ENCODE data around the gene AFAP1.
A peak's percentile ranks its signal among the peaks of the same experiment; 100 is the strongest.

The AFAP1 gene

DNA sequence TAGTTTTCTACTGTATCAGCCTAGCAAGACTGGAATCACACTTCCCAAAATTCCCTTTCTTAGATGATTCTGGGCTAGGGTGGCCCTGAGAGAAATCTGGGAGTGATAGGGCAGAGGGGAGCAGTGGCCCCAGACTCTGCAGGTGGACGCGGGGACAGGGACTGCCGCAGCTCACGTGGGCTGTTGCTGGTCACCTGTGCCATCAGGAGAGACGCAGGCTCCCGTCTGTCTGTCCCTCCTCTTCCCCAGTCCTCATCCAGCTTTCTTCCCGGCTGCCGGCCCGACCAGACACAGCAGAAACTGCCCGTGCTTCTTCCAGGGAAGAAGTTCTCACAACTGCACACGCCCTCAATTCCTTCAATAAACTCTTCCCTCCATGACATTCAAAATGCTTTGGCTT is 86.4 kb downstream of the AFAP1 start:
- Histone ChIP-seq H3K9me3 (ENCODE audit: control extremely low read depth in 1 of 5, control insufficient read depth in 4 of 5, insufficient read depth in 2 of 5, low read depth in 1 of 5, low read length in 4 of 5) (no peaks in the 10 kb centered on the region), H3K4me3 (ENCODE audit: control insufficient read depth in 1 of 7, extremely low read depth in 1 of 7, insufficient read depth in 4 of 7, low read depth in 2 of 7, low read length in 6 of 7) (no peak overlapping the region), H3K27ac (ENCODE audit: insufficient read depth in 1 of 2, low read depth in 1 of 2, low read length in 2 of 2, poor library complexity in 1 of 2, severe bottlenecking in 2 of 2) (no peak overlapping the region), H3K27me3 (replicated peaks in 2 of 5; ENCODE audit: control insufficient read depth in 4 of 5, insufficient read depth in 5 of 5, low read length in 4 of 5) (peaks cover 0 to 66% (median 9%) of the 10 kb centered on the region in 5 experiments), H3K4me1 (ENCODE audit: control extremely low read depth in 1 of 4, control insufficient read depth in 4 of 4, insufficient read depth in 4 of 4, low read length in 3 of 4) (no peaks in the 10 kb centered on the region), H3K36me3 (ENCODE audit: control insufficient read depth in 4 of 4, insufficient read depth in 4 of 4, low read length in 3 of 4) (no peaks in the 10 kb centered on the region)
- POLR2A ChIA-PET: no interaction called here
- WGBS (ENCODE audit: insufficient coverage): 95% methylated on average over 11 of the region's 11 CpGs
- CTCF ChIA-PET: interaction anchor here (1.8 kb wide), 1 partner anchor 9 kb away, joined by 5 read pairs; no protein-coding TSS in a partner anchor
- DNase-seq: no peak

DNA sequence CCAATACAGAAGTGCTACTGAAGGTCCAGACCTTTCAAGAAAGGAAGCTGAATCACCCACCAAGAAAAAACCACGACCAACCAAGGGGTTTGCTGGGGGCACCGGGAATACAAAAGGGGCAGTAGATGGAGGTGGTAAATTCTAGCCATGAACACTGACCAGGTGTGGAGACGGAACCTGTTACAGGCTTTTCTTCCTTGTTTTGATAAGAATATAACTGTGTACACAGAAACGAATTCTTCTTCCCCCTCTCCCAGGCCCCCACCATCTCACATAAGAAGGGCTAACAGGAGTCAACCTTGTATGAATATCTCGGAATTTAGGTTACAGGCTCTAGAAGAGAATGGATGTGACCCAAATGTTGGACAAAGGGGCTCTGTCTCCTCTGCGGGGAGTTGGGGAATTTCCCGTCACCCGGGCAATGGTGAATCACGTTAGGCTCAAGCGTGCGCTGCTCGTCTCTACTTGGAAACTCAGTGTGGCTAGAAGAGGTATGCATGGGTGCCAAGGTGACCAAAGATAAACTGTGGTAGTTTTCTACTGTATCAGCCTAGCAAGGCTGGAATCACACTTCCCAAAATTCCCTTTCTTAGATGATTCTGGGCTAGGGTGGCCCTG is 87.0 kb downstream of the AFAP1 start:
- H3K27me3 ChIP-seq (replicated peaks in 2 of 5; ENCODE audit: control insufficient read depth in 4 of 5, insufficient read depth in 5 of 5, low read length in 4 of 5): peaks cover 0 to 65% (median 9%) of the 10 kb centered on the region in 5 experiments
- H3K4me1 ChIP-seq (ENCODE audit: control extremely low read depth in 1 of 4, control insufficient read depth in 4 of 4, insufficient read depth in 4 of 4, low read length in 3 of 4): no peaks in the 10 kb centered on the region
- ChIA-PET CTCF (no interaction called here), POLR2A (no interaction called here)
- DNase-seq: no peak
- no peaks in the 10 kb centered on the region for H3K9me3 ChIP-seq (ENCODE audit: control extremely low read depth in 1 of 5, control insufficient read depth in 4 of 5, insufficient read depth in 2 of 5, low read depth in 1 of 5, low read length in 4 of 5)
- H3K36me3 ChIP-seq (ENCODE audit: control insufficient read depth in 4 of 4, insufficient read depth in 4 of 4, low read length in 3 of 4): no peaks in the 10 kb centered on the region
- 95% methylated on average over 10 of the region's 12 CpGs for WGBS (ENCODE audit: insufficient coverage)
- no peak overlapping the region for H3K4me3 ChIP-seq (ENCODE audit: control insufficient read depth in 1 of 7, extremely low read depth in 1 of 7, insufficient read depth in 4 of 7, low read depth in 2 of 7, low read length in 6 of 7)
- H3K27ac ChIP-seq (ENCODE audit: insufficient read depth in 1 of 2, low read depth in 1 of 2, low read length in 2 of 2, poor library complexity in 1 of 2, severe bottlenecking in 2 of 2): no peak overlapping the region

- ChIA-PET CTCF (interaction anchor here (1.0 to 3.0 kb wide), 10 partner anchors 9 to 137 kb away, joined by 3 to 29 read pairs (median 3); no protein-coding TSS in a partner anchor), POLR2A (no interaction called here)
- H3K9me3 ChIP-seq (ENCODE audit: control extremely low read depth in 1 of 5, control insufficient read depth in 4 of 5, insufficient read depth in 2 of 5, low read depth in 1 of 5, low read length in 4 of 5): no peaks in the 10 kb centered on the region
- no peak overlapping the region for H3K4me3 ChIP-seq (ENCODE audit: control insufficient read depth in 1 of 7, extremely low read depth in 1 of 7, insufficient read depth in 4 of 7, low read depth in 2 of 7, low read length in 6 of 7)
- no peaks in the 10 kb centered on the region for H3K36me3 ChIP-seq (ENCODE audit: control insufficient read depth in 4 of 4, insufficient read depth in 4 of 4, low read length in 3 of 4)
- no peak overlapping the region for H3K27ac ChIP-seq (ENCODE audit: insufficient read depth in 1 of 2, low read depth in 1 of 2, low read length in 2 of 2, poor library complexity in 1 of 2, severe bottlenecking in 2 of 2)
- WGBS (ENCODE audit: insufficient coverage): 95% methylated on average over 11 of the region's 11 CpGs
- no peaks in the 10 kb centered on the region for H3K4me1 ChIP-seq (ENCODE audit: control extremely low read depth in 1 of 4, control insufficient read depth in 4 of 4, insufficient read depth in 4 of 4, low read length in 3 of 4)
- peaks cover 0 to 53% (median 9%) of the 10 kb centered on the region in 5 experiments for H3K27me3 ChIP-seq (replicated peaks in 2 of 5; ENCODE audit: control insufficient read depth in 4 of 5, insufficient read depth in 5 of 5, low read length in 4 of 5)
- DNase-seq: peak in 1 of 3 donors; percentile 9
These were observed 89.2 kb downstream of the AFAP1 start for GRCh38 chr4:7850489-7850888.

DNA sequence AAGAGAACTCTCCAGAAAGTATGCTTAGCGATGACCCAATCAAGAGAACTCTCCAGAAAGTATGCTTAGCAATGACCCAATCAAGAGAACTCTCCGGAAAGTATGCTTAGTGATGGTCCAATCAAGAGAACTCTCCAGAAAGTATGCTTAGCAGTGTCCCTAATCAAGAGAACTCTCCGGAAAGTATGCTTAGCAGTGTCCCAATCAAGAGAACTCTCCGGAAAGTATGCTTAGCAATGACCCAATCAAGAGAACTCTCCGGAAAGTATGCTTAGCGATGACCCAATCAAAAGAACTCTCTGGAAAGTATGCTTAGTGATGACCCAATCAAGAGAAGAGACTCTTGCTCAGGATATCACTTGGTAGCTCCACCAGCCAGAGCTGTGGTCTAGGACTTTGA is 92.5 kb downstream of the AFAP1 start:
- whole genome bisulfite sequencing (ENCODE audit: insufficient coverage): 98% methylated on average over 6 of the region's 6 CpGs
- ChIA-PET CTCF (interaction anchor here (7.6 kb wide), 1 partner anchor 43 kb away, joined by 157 read pairs; no protein-coding TSS in a partner anchor), POLR2A (no interaction called here)
- Histone ChIP-seq H3K27ac (ENCODE audit: insufficient read depth in 1 of 2, low read depth in 1 of 2, low read length in 2 of 2, poor library complexity in 1 of 2, severe bottlenecking in 2 of 2) (no peak overlapping the region), H3K27me3 (replicated peaks in 2 of 5; ENCODE audit: control insufficient read depth in 4 of 5, insufficient read depth in 5 of 5, low read length in 4 of 5) (peaks cover 0 to 55% (median 4%) of the 10 kb centered on the region in 5 experiments), H3K9me3 (ENCODE audit: control extremely low read depth in 1 of 5, control insufficient read depth in 4 of 5, insufficient read depth in 2 of 5, low read depth in 1 of 5, low read length in 4 of 5) (no peaks in the 10 kb centered on the region), H3K4me1 (ENCODE audit: control extremely low read depth in 1 of 4, control insufficient read depth in 4 of 4, insufficient read depth in 4 of 4, low read length in 3 of 4) (no peaks in the 10 kb centered on the region), H3K4me3 (ENCODE audit: control insufficient read depth in 1 of 7, extremely low read depth in 1 of 7, insufficient read depth in 4 of 7, low read depth in 2 of 7, low read length in 6 of 7) (no peak overlapping the region), H3K36me3 (ENCODE audit: control insufficient read depth in 4 of 4, insufficient read depth in 4 of 4, low read length in 3 of 4) (no peaks in the 10 kb centered on the region)
- DNase-seq: no peak

GRCh38 chr4:7845493-7846128 is 94.0 kb downstream of the AFAP1 start:
- H3K36me3 ChIP-seq (ENCODE audit: control insufficient read depth in 4 of 4, insufficient read depth in 4 of 4, low read length in 3 of 4): no peaks in the 10 kb centered on the region
- DNase-seq: peak; percentile 24 to 36 (median 25)
- H3K4me3 ChIP-seq (ENCODE audit: control insufficient read depth in 1 of 7, extremely low read depth in 1 of 7, insufficient read depth in 4 of 7, low read depth in 2 of 7, low read length in 6 of 7): no peak overlapping the region
- CTCF ChIA-PET: interaction anchor here (0.9 to 7.6 kb wide), 8 partner anchors 9 to 148 kb away, joined by 3 to 157 read pairs (median 4); no protein-coding TSS in a partner anchor
- peaks cover 0 to 58% (median 0%) of the 10 kb centered on the region in 5 experiments for H3K27me3 ChIP-seq (replicated peaks in 2 of 5; ENCODE audit: control insufficient read depth in 4 of 5, insufficient read depth in 5 of 5, low read length in 4 of 5)
- 65% methylated on average over 12 of the region's 13 CpGs for WGBS (ENCODE audit: insufficient coverage)
- H3K9me3 ChIP-seq (ENCODE audit: control extremely low read depth in 1 of 5, control insufficient read depth in 4 of 5, insufficient read depth in 2 of 5, low read depth in 1 of 5, low read length in 4 of 5): no peaks in the 10 kb centered on the region
- H3K4me1 ChIP-seq (ENCODE audit: control extremely low read depth in 1 of 4, control insufficient read depth in 4 of 4, insufficient read depth in 4 of 4, low read length in 3 of 4): no peaks in the 10 kb centered on the region
- no peak overlapping the region for H3K27ac ChIP-seq (ENCODE audit: insufficient read depth in 1 of 2, low read depth in 1 of 2, low read length in 2 of 2, poor library complexity in 1 of 2, severe bottlenecking in 2 of 2)
- POLR2A ChIA-PET: no interaction called here

GRCh38 chr4:7844594-7844991 is 95.1 kb downstream of the AFAP1 start:
- Histone ChIP-seq H3K36me3 (ENCODE audit: control insufficient read depth in 4 of 4, insufficient read depth in 4 of 4, low read length in 3 of 4) (no peaks in the 10 kb centered on the region), H3K4me1 (ENCODE audit: control extremely low read depth in 1 of 4, control insufficient read depth in 4 of 4, insufficient read depth in 4 of 4, low read length in 3 of 4) (no peaks in the 10 kb centered on the region), H3K9me3 (ENCODE audit: control extremely low read depth in 1 of 5, control insufficient read depth in 4 of 5, insufficient read depth in 2 of 5, low read depth in 1 of 5, low read length in 4 of 5) (no peaks in the 10 kb centered on the region), H3K4me3 (ENCODE audit: control insufficient read depth in 1 of 7, extremely low read depth in 1 of 7, insufficient read depth in 4 of 7, low read depth in 2 of 7, low read length in 6 of 7) (no peak overlapping the region), H3K27ac (ENCODE audit: insufficient read depth in 1 of 2, low read depth in 1 of 2, low read length in 2 of 2, poor library complexity in 1 of 2, severe bottlenecking in 2 of 2) (no peak overlapping the region), H3K27me3 (replicated peaks in 2 of 5; ENCODE audit: control insufficient read depth in 4 of 5, insufficient read depth in 5 of 5, low read length in 4 of 5) (peaks cover 0 to 51% (median 3%) of the 10 kb centered on the region in 5 experiments)
- CTCF ChIA-PET: interaction anchor here (0.9 to 7.6 kb wide), 10 partner anchors 10 to 144 kb away, joined by 3 to 157 read pairs (median 5); no protein-coding TSS in a partner anchor
- POLR2A ChIA-PET: interaction anchor here (1.0 kb wide), 1 partner anchor 16 kb away, joined by 4 read pairs; no protein-coding TSS in a partner anchor
- no peak for DNase-seq
- 76% methylated on average over 10 of the region's 11 CpGs for WGBS (ENCODE audit: insufficient coverage)
